HG02840 (cell line): Measurements from ENCODE around the gene FBXO8.

Experiments used
- ATAC-seq: cut with Tn5 transposase; IDR thresholded peaks from one replicate; pipeline ENCODE4 v1.9.1; 2021; ENCODE audit warnings: mild to moderate bottlenecking, moderate library complexity, moderate number of reproducible peaks; ENCODE audit not compliant: unreplicated experiment, low FRiP score

The FBXO8 gene

DNA sequence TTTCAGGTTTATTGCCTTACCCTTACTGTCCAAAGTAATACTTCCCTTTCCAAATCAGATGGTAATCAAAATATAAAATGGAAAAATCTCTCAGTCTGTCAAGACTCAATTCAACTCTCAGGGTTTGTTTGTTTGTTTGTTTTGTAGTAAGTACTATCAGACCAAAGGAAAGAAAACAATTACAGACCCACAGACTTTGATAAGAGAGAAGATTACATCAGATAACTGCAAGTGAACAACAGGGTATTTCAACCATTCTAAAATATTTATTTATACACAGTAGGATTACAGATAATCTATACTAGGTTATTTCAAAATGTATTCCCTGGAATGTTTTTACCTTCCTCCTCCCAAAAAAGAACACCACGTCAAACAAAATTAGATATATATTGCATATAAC, 28.9 kb downstream of the FBXO8 start:
- no peak for ATAC-seq

DNA sequence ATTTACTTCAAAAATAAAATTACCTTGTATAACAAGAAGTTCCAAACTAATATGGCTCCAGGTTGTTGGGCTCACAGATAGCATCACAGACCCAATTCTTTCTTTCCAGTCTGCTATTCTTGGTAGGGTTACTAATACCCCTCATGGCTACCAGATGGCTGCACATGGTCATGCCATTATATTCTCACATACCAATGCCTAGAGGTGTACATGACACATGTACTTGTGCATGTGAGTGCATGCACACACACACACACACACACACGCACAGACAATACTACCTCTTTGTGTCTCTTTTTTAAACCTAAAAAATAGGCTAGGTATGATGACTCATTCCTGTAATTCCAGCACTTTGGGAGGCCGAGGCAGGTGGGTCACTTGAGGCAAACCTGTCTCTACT, 31.1 kb downstream of the FBXO8 start:
- no peak for ATAC-seq

DNA sequence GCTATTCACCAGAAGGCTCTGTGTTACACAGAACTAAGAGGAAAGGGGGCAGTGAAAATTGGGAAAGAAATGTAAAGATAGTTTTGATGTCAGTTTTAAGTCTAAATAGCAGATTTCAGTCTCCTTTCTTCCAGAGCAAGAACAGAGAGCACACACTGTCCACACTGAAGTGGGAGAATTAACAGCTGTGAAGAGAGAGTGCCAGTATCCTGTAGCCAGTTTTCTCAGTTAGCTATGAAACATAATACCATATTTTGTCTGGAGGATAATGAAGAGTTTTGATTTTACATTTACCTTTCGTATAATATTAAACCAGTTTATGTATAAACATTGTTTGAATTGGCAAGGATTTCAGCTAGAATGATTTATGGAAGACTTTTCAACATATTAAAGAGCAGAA, 35.1 kb downstream of the FBXO8 start:
- ATAC-seq, result no peak

GRCh38 chr4:174245714-174246113, 37.8 kb downstream of the FBXO8 start:
- no peak for ATAC-seq

DNA sequence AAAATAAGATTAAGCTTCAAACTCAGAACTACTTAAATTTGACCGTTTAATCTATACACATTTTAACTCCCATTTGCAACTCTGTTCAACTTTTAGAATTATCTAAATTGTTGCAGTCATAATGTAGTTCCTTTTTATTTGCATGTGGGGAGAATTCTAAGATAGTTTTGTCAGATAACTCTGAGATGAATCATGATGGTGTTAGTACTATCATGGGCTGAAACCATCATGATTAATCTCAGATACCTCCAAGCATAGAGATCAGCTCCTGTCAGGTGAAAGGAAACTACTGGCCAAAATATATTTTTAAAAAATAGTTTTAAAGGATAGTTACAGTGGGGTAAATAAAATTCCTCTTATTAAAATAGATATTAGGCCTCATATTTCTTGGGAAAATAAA, 39.0 kb downstream of the FBXO8 start:
- ATAC-seq, result peak; percentile 60

DNA sequence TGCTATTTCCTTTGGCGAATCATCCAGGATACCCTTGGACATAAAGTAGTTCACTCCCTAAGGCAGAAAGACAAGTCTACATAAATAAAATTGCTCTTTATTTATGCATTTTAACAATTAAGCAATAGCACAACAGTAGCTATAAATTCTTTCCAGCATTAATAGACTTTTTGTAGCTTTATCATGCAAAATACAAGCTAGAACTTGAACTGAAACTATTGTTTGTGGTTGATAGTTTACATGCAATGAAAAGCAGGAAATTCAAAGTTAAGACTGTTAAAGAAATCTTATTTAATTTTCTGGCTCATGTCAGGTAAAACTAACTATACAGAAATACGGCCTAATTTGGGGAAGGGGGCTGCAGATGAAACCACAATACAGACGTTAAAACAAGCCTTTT, 42.3 kb downstream of the FBXO8 start:
- no peak for ATAC-seq

GRCh38 chr4:174236359-174236758, 47.1 kb downstream of the FBXO8 start:
- no peak for ATAC-seq

DNA sequence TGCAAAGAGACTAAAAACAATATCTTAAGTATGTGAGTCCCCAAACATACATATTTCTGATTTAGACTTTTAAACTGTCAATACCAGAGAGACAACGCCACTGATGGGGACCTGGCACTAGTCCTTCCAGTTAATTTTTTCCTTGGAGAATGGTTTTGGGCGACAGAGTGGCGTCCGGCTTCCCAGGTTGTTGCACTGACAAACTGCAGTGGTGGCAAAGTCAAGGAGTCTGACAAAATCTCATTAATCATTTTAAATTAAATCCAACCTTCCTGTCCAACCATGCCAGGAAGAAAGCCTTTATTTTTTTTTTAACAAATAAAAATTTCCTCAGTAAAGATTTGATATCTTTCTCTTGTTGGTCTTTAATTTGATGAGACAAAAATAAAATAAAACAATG, 52.8 kb downstream of the FBXO8 start:
- ATAC-seq, result no peak

DNA sequence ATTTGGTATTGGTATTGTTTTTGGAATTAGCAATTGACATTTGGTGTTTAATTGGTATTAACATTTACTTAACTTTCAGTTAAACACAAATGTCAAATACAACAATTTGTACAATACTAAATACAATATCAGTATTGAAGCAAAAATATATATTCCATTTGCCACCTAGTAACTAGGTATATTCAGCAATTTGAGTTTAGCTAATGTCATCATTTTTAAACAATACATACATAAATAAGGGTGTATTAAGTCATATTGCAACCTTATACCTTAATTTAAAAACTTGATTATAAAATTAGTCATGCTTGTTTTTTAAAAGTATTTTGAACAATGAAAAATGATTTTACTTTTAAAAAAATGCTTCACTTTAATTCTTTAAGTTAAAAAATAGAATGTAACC, 53.3 kb downstream of the FBXO8 start:
- ATAC-seq, result no peak

GRCh38 chr4:174228988-174229387, 54.5 kb downstream of the FBXO8 start:
- no peak for ATAC-seq

DNA sequence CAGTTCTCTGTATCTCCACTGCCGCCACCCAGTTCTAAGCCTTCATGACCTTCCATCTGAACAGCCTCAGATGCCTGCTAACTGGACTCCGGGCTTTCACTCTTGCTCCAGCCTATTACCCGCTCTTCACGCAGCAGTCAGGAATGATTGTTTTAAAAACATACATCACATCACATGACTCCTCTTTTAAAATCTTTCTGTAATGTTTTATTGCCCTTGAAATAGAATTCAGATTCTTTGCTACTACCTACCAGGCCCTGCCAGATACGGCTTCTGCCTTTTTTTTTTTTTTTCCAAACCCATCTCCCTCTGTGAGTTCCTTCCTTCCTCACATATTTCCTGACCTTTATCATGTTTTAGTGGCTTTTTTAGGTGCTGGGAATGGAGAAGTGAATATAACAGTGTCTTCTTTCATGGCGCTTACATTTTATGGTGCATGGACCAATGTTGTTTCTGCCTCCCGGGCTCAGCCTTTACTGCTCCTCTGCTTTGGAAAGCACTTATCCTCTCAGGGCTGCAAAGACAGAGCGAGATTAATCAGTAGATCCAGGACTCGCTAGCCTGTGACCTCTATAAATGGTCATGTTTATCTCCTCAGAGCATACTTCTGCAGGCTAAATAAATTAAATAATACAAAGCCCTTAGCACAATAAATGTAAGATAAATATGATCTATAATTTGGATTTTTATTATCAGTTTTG, 58.0 kb downstream of the FBXO8 start:
- ATAC-seq, result no peak

DNA sequence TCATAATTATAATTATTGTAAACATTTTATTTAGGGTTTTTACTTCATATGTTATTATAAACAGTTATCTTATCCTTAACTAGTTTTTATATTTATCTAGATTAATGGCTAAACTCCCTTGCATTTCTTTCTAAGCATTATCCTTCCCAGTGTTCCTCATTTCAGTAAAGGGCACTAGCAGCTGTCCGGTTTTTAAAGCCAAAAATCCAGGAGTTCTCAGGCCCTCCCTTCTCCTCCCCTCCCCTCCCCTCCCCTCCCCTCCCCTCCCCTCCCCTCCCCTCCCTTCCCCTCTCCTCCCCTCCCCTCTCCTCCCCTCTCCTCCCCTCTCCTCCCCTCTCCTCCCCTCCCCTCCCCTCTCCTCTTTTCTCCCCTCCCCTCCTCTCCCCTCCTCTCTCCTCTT, 58.9 kb downstream of the FBXO8 start:
- no peak for ATAC-seq

GRCh38 chr4:174222266-174222872, 61.1 kb downstream of the FBXO8 start:
- ATAC-seq, result peak; percentile 51

DNA sequence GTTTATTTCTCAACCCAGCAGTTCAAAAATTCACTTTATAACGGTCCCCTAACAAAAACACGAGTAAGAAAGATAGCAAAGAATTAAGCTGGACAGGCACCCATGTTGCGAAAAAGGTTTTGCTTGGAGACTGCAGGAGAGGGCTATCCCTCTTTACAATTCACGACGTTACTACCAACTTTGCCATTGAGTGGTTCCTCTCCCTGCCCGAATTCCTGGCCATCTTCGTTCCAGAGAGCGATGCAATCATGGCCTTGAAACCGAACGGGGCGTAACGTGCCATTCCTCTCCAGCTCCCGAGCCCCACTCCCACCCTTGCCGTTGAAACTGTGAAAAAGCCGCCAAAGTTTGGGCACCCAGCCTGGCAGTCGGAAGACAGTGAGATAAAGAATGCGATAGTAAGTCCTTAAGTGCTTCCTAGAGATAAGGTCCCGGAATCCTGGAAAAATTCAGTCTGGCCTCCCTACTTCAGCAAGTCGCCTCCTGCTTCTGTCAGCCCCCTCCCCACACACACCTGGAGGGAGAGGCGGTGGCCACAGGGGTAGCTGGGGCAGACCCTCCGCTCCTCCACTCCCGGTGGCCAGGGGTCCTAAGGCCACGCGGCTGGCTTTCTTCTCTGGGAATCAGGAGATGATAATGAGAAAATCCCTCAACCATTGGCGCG, 65.2 kb downstream of the FBXO8 start:
- ATAC-seq, result no peak

GRCh38 chr4:174217273-174218126, 66.0 kb downstream of the FBXO8 start:
- ATAC-seq, result no peak

DNA sequence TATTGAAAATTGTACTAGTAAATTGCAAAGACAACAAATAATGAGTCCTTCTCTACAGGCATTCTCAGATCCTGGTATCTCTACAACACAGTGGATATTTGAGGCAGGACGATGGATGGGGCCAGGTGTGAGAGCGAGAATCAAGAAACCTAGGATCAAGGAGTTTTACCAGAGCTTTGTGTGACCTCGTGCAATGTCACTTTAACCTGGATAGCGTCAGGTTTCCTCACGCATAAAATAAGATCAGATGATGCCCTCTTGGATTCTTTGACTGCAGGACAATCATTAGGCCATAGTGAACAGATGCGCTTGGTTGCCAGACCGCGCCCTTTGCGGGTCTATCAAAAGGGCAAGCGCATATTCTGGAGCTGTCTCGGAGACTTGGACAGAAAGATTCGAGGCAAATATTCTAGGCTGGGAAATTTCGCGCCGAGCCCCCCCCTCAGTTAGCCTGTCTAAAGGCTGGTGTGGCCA, 66.6 kb downstream of the FBXO8 start:
- ATAC-seq, result no peak

DNA sequence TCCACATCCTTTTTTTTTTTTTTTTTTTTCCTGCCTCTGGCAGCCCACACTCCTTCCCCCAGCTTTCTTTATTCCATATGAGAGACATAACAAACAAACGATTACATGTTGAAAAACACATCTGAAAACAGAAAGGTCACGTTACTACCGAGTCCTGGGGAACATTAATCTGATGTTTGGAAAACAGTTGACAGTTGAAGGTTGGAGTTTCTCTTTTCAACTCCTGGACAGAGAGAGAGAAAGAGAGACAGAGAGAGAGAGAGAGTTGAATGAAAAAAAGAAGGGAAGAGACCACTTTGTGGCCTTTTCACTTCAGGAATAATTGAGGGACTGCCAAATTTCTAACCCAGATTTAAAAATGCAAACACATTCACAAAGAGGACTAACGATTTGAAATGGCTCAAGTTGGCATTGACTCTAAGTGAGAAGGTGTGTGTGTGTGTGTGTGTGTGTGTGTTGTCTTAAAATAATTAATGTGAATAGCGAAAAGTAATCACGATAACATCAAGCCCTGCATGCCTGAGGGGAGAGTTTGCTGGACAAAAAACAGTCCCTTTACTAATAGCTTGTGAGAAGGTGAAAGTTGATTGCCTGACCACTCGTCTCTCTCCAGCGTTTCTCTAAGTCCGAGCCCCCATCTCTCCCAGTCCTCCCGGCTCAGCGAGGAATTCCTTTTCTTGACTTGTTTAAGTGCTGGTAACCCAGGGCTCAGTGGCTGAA, 67.3 kb downstream of the FBXO8 start:
- no peak for ATAC-seq

DNA sequence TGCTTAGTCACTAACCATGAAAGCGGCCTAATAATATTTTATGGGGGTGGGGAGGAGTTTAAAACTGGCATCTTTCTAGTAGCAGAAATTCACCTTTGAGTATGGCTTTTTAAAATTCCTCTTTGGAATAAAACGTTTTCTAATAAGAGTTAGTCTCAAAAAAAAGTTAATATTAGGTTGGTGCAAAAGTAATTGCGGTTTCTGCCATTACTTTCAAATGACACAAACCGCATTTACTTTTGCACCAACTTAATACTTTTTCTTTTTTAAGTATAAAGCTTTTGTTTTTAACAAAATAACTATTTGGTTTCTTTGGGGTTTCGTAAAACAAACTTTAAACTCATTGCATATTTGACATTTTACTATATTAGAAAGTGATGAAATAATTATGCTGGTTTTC, 68.4 kb downstream of the FBXO8 start:
- ATAC-seq, result no peak

- ATAC-seq, result no peak
These were observed 69.2 kb downstream of the FBXO8 start for GRCh38 chr4:174214101-174214878.

DNA sequence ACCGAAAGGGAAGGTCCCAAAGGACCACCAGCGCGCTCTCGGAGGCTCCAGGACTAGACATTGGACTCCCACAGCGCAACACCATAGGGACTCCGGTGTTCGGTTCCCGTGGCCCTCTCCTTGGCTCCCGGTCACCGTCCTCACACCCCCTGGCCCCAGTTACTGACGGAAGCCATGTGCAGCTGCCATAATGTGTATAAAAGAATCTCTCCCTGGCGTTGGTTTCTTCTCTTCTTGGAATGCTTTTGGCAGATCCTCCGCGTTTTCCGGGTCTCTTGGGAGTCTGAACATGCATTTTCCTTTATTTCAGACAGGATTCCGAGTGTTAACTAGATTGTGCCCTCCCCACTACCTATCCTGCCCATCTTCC, 69.8 kb downstream of the FBXO8 start:
- no peak for ATAC-seq
